Right cardiac atrium (tissue), 5 donors: ENCODE measurements around the gene GPR150. TPM values are rescaled to one million over a fixed set of nuclear protein-coding genes. Genes with fewer than 3 reads are reported as not detected.

ENCODE experiments used
- ATAC-seq, 2 donors: fragments of 200-7000 bp; cut with Tn5 transposase; one replicate each; pipeline versions ENCODE4 v1.8.0 to v1.9.1; 2020; ENCODE audit warnings: moderate library complexity in 2 of 2, mild to moderate bottlenecking in 1 of 2
- DNase-seq, 3 donors: peaks; one replicate each; pipeline ENCODE4 v3.0.0-alpha.2; 2020
- H3K27ac ChIP-seq: one replicate; pipeline ENCODE4 v1.5.1; 2013; ENCODE audit warnings: mild to moderate bottlenecking, low read length, control low read depth, moderate library complexity
- H3K27me3 ChIP-seq: one replicate; pipeline ENCODE4 v1.6.1; 2013; ENCODE audit not compliant: control insufficient read depth, insufficient read depth
- H3K4me1 ChIP-seq: one replicate; pipeline ENCODE4 v1.6.1; 2013; ENCODE audit warnings: low read length; ENCODE audit not compliant: control insufficient read depth, insufficient read depth
- H3K4me3 ChIP-seq: one replicate; pipeline ENCODE4 v1.5.1; 2013; ENCODE audit warnings: low read length, control low read depth
- H3K9me3 ChIP-seq: one replicate; pipeline ENCODE4 v1.6.1; 2013; ENCODE audit warnings: low read length; ENCODE audit not compliant: control insufficient read depth
- WGBS: extraction: QIAGEN DNeasy Blood & Tissue Kit; methylation state at CpG from one replicate; pipeline ENCODE4 v1.1.7; 2013; 5-methylcytosine and 5-hydroxymethylcytosine counted together
- intact Hi-C, 4 donors: fragments of 100-400 bp; cut with DNase I; formaldehyde crosslinking; loops; one replicate each; pipeline versions ENCODE4 v1.11.0 to v1.14.0; 2022 to 2023
- polyA plus RNA-seq: library from polyadenylated mRNA; stranded (reverse); fragments of 200-250 nt; gene quantifications from one replicate; pipeline ENCODE4 v1.2.3, GENCODE V29; 2013
- total RNA-seq, 4 donors: library from RNA; stranded (reverse); fragmentation: NEBNext Ultra II Directional; extraction: Animal tissue kit (Norgen Biotek cat#: 25700); gene quantifications; one replicate each; pipeline ENCODE4 v1.2.1, GENCODE V29; 2021
- donor health status: healthy with polysubstance abuse.
- donor health status: DM: no; HTN: yes; CAD: no.
- donor health status: DM: no; HTN: no; CAD: no.
- donor health status: DM: no; HTN: yes; CAD: no; lungs with severe emphysema.
- donor health status: DM: yes; HTN: yes; CAD: no.

Gene GPR150
- total and polyA plus RNA-seq, 5 donors = 0.09 to 0.25 (median 0.15) TPM; not detected in 2

GRCh38 chr5:95609711-95610110, 10.2 kb upstream of the GPR150 start:
- Histone ChIP-seq H3K4me1 (no peaks in the 10 kb centered on the region), H3K4me3 (no peak overlapping the region), H3K27ac (no peak overlapping the region), H3K9me3 (no peaks in the 10 kb centered on the region), H3K27me3 (no peaks in the 10 kb centered on the region)
- WGBS = 76% methylated on average over 3 of the region's 3 CpGs
- ATAC-seq (no peak), DNase-seq (no peak)
- intact Hi-C loops = no loop called here

- no peak overlapping the region for H3K4me3 ChIP-seq
- H3K27ac ChIP-seq = no peak overlapping the region
- no peaks in the 10 kb centered on the region for H3K4me1 ChIP-seq
- ATAC-seq = no peak
- no peaks in the 10 kb centered on the region for H3K27me3 ChIP-seq
- no peaks in the 10 kb centered on the region for H3K9me3 ChIP-seq
- no peak for DNase-seq
- WGBS = 96% methylated on average over 7 of the region's 7 CpGs
- intact Hi-C loops = no loop called here
These were observed 9.3 kb upstream of the GPR150 start for GRCh38 chr5:95610546-95610945.

- intact Hi-C loops = no loop called here
- no peak overlapping the region for H3K4me3 ChIP-seq
- no peaks in the 10 kb centered on the region for H3K4me1 ChIP-seq
- H3K27me3 ChIP-seq = no peaks in the 10 kb centered on the region
- ATAC-seq (no peak), DNase-seq (no peak)
- 94% methylated on average over 3 of the region's 3 CpGs for WGBS
- no peaks in the 10 kb centered on the region for H3K9me3 ChIP-seq
- H3K27ac ChIP-seq = no peak overlapping the region
These were observed 8.5 kb upstream of the GPR150 start for GRCh38 chr5:95611396-95611795.

GRCh38 chr5:95613514-95613913, 6.4 kb upstream of the GPR150 start:
- DNase-seq (no peak), ATAC-seq (no peak)
- Histone ChIP-seq H3K27ac (no peak overlapping the region), H3K9me3 (no peaks in the 10 kb centered on the region), H3K27me3 (no peaks in the 10 kb centered on the region), H3K4me1 (no peaks in the 10 kb centered on the region), H3K4me3 (no peak overlapping the region)
- 96% methylated on average over 1 of the region's 1 CpG for WGBS
- intact Hi-C loops = no loop called here

GRCh38 chr5:95615164-95615467, 4.8 kb upstream of the GPR150 start:
- Histone ChIP-seq H3K9me3 (no peaks in the 10 kb centered on the region), H3K27me3 (no peaks in the 10 kb centered on the region), H3K4me1 (no peaks in the 10 kb centered on the region), H3K27ac (no peak overlapping the region), H3K4me3 (no peak overlapping the region)
- ATAC-seq (no peak), DNase-seq (no peak)
- 87% methylated on average over 1 of the region's 1 CpG for WGBS
- intact Hi-C loops = no loop called here

GRCh38 chr5:95617057-95617456, 2.8 kb upstream of the GPR150 start:
- H3K4me3 ChIP-seq = no peak overlapping the region
- 95% methylated on average over 5 of the region's 5 CpGs for WGBS
- DNase-seq = no peak
- no peak overlapping the region for H3K27ac ChIP-seq
- no peaks in the 10 kb centered on the region for H3K9me3 ChIP-seq
- ATAC-seq = no peak
- no peaks in the 10 kb centered on the region for H3K27me3 ChIP-seq
- intact Hi-C loops = no loop called here
- H3K4me1 ChIP-seq = no peaks in the 10 kb centered on the region

GRCh38 chr5:95619096-95619495, 791 bp upstream of the GPR150 start:
- ATAC-seq (peak in 1 of 2 donors; percentile 43), DNase-seq (no peak)
- H3K4me1 ChIP-seq = no peaks in the 10 kb centered on the region
- 69% methylated on average over 4 of the region's 4 CpGs for WGBS
- no peak overlapping the region for H3K4me3 ChIP-seq
- no peaks in the 10 kb centered on the region for H3K27me3 ChIP-seq
- intact Hi-C loops = no loop called here
- H3K27ac ChIP-seq = no peak overlapping the region
- no peaks in the 10 kb centered on the region for H3K9me3 ChIP-seq

GRCh38 chr5:95619514-95620029, 315 bp upstream of the GPR150 start:
- Histone ChIP-seq H3K4me3 (peak overlapping the region; percentile 50), H3K9me3 (no peaks in the 10 kb centered on the region), H3K27me3 (no peaks in the 10 kb centered on the region), H3K27ac (no peak overlapping the region), H3K4me1 (no peaks in the 10 kb centered on the region)
- intact Hi-C loops = no loop called here
- ATAC-seq (peak; percentile 12), DNase-seq (no peak)
- WGBS = 10% methylated on average over 19 of the region's 19 CpGs

GRCh38 chr5:95620870-95621838, 1.3 kb downstream of the GPR150 start:
- H3K27ac ChIP-seq = no peak overlapping the region
- WGBS = 3% methylated on average over 92 of the region's 92 CpGs
- H3K9me3 ChIP-seq = no peaks in the 10 kb centered on the region
- H3K4me3 ChIP-seq = peak overlapping the region; percentile 50
- no peaks in the 10 kb centered on the region for H3K4me1 ChIP-seq
- H3K27me3 ChIP-seq = no peaks in the 10 kb centered on the region
- intact Hi-C loops = no loop called here
- DNase-seq (peak; percentile 26 to 71 (median 69)), ATAC-seq (peak; percentile 71 to 73)

- DNase-seq = no peak
- Histone ChIP-seq H3K4me1 (no peaks in the 10 kb centered on the region), H3K9me3 (no peaks in the 10 kb centered on the region), H3K27ac (no peak overlapping the region), H3K27me3 (no peaks in the 10 kb centered on the region), H3K4me3 (no peak overlapping the region)
- 66% methylated on average over 8 of the region's 8 CpGs for WGBS
- intact Hi-C loops = no loop called here
- no peak for ATAC-seq
These were observed 2.1 kb downstream of the GPR150 start for GRCh38 chr5:95621839-95622629.

GRCh38 chr5:95623706-95624105, 3.8 kb downstream of the GPR150 start:
- no peaks in the 10 kb centered on the region for H3K4me1 ChIP-seq
- no peak overlapping the region for H3K27ac ChIP-seq
- intact Hi-C loops = no loop called here
- H3K9me3 ChIP-seq = no peaks in the 10 kb centered on the region
- no peaks in the 10 kb centered on the region for H3K27me3 ChIP-seq
- DNase-seq (no peak), ATAC-seq (no peak)
- 94% methylated on average over 5 of the region's 5 CpGs for WGBS
- H3K4me3 ChIP-seq = no peak overlapping the region
